GM21529 (cell line): Measurements from ENCODE around the gene HDAC10.
A peak's percentile ranks its signal among the peaks of the same experiment; 100 is the strongest.

Experiments used
- ATAC-seq: cut with Tn5 transposase; IDR thresholded peaks from one replicate; pipeline ENCODE4 v1.9.1; 2021; ENCODE audit not compliant: unreplicated experiment

The HDAC10 gene, protein sequence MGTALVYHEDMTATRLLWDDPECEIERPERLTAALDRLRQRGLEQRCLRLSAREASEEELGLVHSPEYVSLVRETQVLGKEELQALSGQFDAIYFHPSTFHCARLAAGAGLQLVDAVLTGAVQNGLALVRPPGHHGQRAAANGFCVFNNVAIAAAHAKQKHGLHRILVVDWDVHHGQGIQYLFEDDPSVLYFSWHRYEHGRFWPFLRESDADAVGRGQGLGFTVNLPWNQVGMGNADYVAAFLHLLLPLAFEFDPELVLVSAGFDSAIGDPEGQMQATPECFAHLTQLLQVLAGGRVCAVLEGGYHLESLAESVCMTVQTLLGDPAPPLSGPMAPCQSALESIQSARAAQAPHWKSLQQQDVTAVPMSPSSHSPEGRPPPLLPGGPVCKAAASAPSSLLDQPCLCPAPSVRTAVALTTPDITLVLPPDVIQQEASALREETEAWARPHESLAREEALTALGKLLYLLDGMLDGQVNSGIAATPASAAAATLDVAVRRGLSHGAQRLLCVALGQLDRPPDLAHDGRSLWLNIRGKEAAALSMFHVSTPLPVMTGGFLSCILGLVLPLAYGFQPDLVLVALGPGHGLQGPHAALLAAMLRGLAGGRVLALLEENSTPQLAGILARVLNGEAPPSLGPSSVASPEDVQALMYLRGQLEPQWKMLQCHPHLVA

DNA sequence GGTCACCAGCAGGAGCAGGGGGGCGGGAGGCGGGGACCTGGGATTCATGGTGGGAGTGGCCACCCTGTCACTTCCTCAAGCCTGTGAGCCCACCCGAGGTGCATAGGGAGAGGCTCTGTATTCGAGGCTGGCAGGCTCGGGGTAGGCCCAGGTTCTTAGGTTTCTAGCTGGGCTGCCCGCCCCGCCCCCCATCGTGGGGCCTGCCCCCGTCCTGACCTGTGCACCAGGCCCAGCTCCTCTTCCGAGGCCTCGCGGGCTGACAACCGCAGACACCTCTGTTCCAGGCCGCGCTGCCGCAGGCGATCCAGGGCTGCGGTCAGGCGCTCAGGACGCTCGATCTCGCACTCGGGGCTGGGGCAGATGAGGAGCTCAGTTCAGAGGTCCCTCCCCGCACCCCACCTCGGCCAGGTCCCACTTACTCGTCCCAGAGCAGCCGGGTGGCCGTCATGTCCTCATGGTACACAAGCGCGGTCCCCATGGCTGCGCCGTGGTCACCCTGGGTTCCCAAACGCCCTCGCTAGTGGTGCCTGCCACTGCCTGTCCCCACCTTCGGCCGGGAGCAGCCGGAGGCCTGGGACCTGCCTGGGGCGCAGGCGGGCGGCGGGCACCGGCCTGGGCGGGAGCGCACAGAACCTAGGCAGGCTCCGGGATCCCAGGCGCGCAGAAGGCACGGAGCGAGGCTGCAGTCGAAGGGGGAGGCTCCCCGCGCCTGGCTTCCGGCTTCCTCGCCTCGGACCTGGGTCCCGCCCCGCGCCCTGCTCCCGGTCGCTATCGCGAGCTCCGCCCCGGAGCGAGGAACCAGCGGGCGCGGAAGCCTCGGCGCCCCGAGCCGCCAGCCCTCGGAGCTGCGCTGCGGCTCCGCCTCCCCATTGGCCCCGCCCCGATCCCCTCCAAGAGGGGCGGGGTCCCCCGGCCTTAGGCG is at the start of gene HDAC10:
TSS of gene HDAC10 (minus strand) at position 711 of the 922 bp plus-strand sequence. CDS start at position 478, 233 bp downstream.
- ATAC-seq = peak; percentile 49

GRCh38 chr22:50300620-50301257 is 49.7 kb upstream of the HDAC10 start:
- no peak for ATAC-seq

DNA sequence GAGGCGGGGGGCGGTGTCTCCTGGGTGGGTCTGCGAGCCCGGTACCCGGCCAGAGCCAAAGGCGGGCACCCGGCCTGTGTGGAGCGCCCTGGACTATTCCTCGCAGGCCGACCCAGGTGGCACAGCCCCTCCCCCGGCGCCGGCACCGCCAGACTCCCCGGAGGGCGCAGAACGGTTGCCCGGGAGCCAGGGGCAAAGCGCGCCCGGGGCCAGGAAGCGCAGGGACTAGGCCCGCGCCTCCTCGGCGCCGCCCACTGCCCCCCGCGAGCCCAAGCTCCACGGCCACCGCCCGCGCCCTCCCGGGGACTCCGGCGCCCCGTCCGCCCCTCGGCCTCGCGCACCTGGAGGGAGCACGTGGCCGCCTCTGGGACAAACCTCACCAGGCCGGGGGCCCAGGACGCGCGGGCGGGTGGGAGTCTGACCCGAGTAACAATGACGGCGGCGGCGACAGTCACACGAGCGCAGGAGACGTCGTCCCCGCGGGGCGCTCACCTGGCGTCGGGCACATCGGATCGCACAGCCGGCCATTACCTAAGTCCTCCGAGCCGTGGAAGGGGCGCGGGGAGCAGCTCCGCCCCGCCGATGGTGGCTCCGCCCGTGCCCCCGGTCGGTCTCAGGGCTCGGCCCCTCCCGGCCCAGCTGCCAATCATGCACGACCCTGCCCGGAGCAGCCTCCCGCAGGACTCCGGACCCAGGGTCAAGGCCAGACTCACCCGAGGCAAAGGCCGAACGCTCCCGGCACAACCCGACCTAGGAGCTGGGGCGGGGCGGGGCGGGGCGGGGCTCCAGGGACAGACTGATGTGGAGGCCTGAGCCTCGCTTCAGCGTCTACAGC is 48.9 kb upstream of the HDAC10 start:
- no peak for ATAC-seq

- no peak for ATAC-seq
These were observed 48.1 kb upstream of the HDAC10 start for GRCh38 chr22:50298937-50299784.

DNA sequence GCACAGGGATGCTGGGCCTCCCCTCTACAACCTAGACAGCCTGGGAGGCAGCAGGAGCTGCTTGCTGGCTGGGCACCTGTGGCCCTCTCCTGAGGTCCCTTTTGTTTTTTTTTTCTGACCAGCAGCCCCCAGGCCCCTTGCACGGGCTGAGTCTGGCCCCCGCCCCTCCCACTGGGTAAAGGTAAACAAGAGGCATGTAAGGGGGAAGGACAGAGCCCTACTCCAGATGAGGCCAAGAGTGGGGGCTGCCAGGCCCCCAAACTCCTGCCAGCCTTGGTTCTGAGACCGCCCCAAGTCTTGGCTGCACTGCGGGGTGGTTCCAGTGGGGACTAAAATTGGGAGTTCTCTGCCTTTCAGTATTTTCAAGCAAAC is 47.2 kb upstream of the HDAC10 start:
- no peak for ATAC-seq

GRCh38 chr22:50297510-50298265 is 46.6 kb upstream of the HDAC10 start:
- ATAC-seq = no peak

DNA sequence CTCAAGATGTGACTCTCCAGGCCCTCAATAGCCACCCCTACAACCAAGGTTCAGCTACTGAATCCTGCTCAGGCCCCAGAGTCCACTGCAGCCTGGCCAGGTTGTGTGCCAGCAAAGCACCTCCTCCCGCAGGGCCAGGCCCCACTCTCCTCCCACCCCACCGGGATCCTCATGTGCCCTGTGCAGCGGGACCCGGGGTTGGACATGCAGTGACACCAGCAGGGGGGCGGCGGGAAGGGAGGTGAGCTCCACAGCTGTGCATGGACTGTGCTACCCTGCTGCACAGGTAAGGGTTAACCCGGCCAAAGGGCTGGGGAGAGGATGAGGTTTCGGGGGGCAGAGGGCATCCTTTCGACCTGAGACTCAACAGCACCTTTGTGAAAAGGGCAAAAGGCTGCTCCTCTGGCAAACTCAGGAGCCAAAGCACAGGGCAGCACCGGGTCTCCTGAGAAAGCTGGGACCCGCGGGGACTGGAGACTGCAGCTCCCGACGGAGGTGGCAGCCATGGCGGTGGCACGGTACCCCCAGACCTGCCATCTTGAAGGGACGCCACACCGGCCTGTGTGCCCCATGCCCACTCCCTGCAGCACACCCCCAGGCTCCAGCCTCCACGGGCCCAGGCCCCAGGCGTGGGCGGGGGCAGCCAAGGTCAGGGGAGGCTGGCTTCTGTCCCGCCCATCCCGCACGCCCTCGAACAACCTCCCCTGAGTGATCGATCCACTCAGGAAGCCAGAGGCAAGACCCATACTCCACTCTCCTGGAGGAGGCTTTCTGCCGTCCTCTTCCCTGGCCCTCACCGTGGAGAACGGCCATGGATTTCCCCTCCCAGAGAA is 45.8 kb upstream of the HDAC10 start:
- ATAC-seq = no peak

GRCh38 chr22:50294319-50294656 is 43.2 kb upstream of the HDAC10 start:
- no peak for ATAC-seq

DNA sequence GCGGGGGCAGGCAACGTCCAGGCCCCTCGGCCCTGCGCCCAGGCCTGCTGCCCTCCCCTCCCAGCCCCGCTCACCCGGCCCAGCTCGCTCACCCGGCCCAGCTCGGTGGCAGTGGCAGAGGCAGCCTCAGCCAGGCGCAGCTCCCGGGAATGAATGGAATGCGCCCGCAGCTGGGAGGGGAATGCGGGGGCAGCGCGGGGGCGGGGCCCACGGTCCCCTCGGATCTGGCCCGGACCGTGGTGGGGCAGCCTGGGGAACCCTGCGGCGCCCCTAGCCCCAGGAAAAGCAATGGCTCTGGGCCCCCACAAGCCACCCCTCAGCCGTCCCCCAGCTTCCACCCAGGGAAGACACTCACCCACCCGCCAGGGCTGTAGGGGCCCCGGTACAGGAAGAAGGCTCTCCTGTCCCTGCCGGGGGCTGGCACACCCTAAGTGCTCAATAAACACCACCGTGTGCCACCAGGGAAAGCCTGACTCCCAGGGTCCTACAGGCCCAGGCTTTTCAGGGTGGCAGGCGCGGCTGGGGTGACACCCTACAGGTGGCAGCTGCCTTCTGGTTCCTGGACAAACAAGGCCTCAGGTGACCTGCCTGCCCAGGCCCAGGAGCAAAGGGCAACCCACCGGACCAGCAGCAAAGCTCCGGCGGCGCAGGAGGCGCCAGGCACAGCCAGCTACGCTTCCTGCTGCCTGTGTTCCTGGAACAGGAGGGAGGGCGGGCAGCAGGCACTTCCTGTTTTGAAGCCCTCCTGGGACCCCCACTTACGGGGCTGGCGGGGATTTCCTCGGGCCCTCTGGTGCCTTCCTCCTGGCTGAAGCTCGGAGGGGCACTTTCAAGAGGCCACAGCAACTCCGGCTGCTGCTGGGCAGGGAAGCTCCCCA is 42.6 kb upstream of the HDAC10 start:
- ATAC-seq = no peak

GRCh38 chr22:50292643-50293440 is 41.8 kb upstream of the HDAC10 start:
- ATAC-seq = no peak

DNA sequence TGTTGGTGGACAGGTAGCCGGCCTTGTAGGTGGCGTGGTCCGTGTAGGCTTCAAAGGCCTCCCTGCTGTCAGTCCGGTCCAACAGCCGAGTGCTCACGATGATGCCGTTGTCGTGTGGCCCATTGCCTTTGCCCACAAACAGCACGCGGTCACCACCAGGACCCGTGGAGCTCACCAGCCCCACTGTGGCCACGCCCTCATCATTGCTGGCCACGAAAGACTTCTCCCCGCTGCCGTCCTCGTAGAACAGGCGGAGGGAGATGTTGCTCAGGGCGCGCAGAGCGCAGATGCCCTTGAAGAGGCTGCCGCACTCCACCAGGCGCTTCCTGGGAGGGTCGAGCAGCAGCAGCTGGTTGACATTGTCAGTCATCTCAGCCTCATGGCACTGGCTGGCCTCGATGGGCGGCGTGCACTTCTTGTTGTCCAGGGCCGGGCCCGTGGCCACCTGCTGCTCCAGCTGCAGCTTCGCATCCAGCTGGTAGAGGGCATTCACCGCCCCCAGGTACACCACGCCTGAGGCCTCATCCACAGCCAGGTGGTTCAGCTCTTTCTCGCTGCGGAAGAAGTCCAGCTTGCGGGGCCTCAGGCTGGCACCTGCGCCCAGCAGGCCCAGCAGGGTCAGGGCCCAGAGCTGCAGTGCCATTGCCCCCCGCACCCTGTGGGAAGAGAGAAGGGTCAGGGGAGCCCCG is 39.0 kb upstream of the HDAC10 start:
- no peak for ATAC-seq

DNA sequence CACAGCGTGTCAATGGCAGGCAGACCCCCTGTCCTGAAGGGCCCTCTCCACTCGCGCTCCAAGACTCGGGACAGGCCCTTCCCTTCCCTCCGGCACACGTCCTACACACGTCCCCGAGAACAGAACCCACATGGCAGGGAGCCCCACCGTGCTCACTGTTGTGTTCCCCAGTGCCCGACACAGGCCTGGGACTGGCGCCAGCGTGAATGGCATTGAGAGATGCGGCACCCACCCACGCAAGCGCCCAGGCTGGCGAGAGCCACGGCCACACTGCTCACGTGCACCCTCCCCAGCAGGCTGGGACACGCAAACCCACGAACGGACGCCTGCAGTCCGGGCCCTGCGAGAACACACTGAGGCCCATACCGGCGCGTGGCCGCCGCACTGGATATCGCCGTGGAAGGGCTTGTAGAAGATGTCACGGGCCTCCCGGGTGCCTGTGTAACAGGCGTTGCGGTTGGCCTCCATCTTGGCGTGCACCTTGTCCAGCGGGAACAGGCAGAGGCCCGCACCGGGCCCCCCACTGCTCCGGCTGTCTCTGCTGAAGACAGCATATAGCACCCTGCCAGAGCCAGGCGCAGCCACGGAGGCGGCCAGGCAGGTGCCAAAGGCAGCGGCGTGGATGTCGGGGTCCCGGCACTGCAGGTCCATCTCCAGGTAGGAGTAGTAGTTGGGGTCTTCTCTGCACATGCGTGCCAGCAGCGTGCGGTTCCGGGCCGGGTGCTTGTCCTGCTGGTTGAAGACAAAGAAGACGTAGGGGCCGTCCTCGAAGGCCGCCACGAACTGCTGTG is 38.3 kb upstream of the HDAC10 start:
- no peak for ATAC-seq

GRCh38 chr22:50287731-50288130 is 36.7 kb upstream of the HDAC10 start:
- ATAC-seq = no peak

- no peak for ATAC-seq
These were observed 35.7 kb upstream of the HDAC10 start for GRCh38 chr22:50286701-50287318.
